DMS114 treated with DMSO at 0.1 percent for 48 hours (cell line): ENCODE results near the gene TEX53.

Experiments used
- DNase-seq: peaks from one replicate; lab custom pipeline; 2025; ENCODE audit not compliant: unreplicated experiment; lab: John Stamatoyannopoulos, UW

Gene TEX53

GRCh38 chr9:114607671-114608524 lies 49.7 kb downstream of the TEX53 start:
- no peak for DNase-seq

GRCh38 chr9:114606597-114607207 lies 50.9 kb downstream of the TEX53 start:
- DNase-seq: no peak
